Retinal pigment epithelial cell (primary cell): ENCODE results near the gene STX16.

ENCODE experiments used
- DNase-seq: peaks from one replicate; pipeline ENCODE4 v3.0.0-alpha.2; 2010; ENCODE audit warnings: low read depth
- H3K4me3 ChIP-seq: 2 replicates; pipeline ENCODE4 v1.5.1; 2011; ENCODE audit warnings: mild to moderate bottlenecking, low read length, control low read depth, moderate library complexity
- CTCF ChIP-seq: conservative IDR thresholded peaks from 2 replicates; pipeline ENCODE4 v1.5.1; 2011; ENCODE audit warnings: low read depth, low read length, control low read depth, inconsistent platforms

STX16 gene

GRCh38 chr20:58608096-58608840 is 42.8 kb upstream of the STX16 start:
- TF ChIP-seq CTCF = no peak
- H3K4me3 ChIP-seq = no peak overlapping the region
- no peak for DNase-seq

GRCh38 chr20:58609026-58609425 is 42.1 kb upstream of the STX16 start:
- no peak for DNase-seq
- no peak overlapping the region for H3K4me3 ChIP-seq
- TF ChIP-seq CTCF = no peak

- H3K4me3 ChIP-seq = no peak overlapping the region
- DNase-seq = no peak
- no peak for TF ChIP-seq CTCF
These were observed 40.8 kb upstream of the STX16 start for GRCh38 chr20:58610071-58610800.

GRCh38 chr20:58610811-58611210 is 40.3 kb upstream of the STX16 start:
- DNase-seq = no peak
- no peak overlapping the region for H3K4me3 ChIP-seq

GRCh38 chr20:58611236-58612030 is 39.6 kb upstream of the STX16 start:
- TF ChIP-seq CTCF = no peak
- DNase-seq = no peak
- no peak overlapping the region for H3K4me3 ChIP-seq

More at GRCh38 chr20:58610811-58611210, 40.3 kb upstream of the STX16 start:
- no peak for TF ChIP-seq CTCF

GRCh38 chr20:58612121-58612691 is 38.9 kb upstream of the STX16 start:
- H3K4me3 ChIP-seq = no peak overlapping the region
- no peak for TF ChIP-seq CTCF
- no peak for DNase-seq
